ENCODE measurements around the gene SORL1. TPM values are rescaled to one million over a fixed set of nuclear protein-coding genes. Genes with fewer than 3 reads are reported as not detected.
"Not testable (repeated sequence)": the region's sequence is repeated elsewhere in the genome, so short reads cannot be mapped to it uniquely, and the experiment has no call there.

SORL1 gene
- polyA plus RNA-seq (2012; ENCODE audit: missing spikeins), result 61.4 TPM

- DNase-seq (ENCODE audit: insufficient read length) (peak; percentile 55), FAIRE-seq (peak; percentile 99)
- TF ChIP-seq POLR2AphosphoS5 (IDR thresholded peaks at IDR 0.05; ENCODE audit: low read depth, low read length) (0 out of 2 replicates have a peak, but pooled peaks have one; percentile 51), POLR2A (IDR thresholded peaks at IDR 0.05; ENCODE audit: low read depth, low read length) (peak; percentile 66; the same call in 1 of the 2 replicates), TAF1 (IDR thresholded peaks at IDR 0.05; ENCODE audit: borderline replicate concordance, low read depth, low read length) (peak; percentile 49)
Measured at GRCh38 chr11:121451986-121452608, at the start of gene SORL1. TSS of gene SORL1 (plus strand) at chr11:121452314. CDS start at chr11:121452332, 18 bp downstream.

- TF ChIP-seq POLR2A (IDR thresholded peaks at IDR 0.05; ENCODE audit: low read depth, low read length) (no peak), POLR2AphosphoS5 (IDR thresholded peaks at IDR 0.05; ENCODE audit: low read depth, low read length) (no peak), TAF1 (IDR thresholded peaks at IDR 0.05; ENCODE audit: borderline replicate concordance, low read depth, low read length) (no peak)
- FAIRE-seq (no peak), DNase-seq (ENCODE audit: insufficient read length) (no peak)
Measured at GRCh38 chr11:121405646-121406045, 46.5 kb upstream of the SORL1 start.

- FAIRE-seq, result peak; percentile 83
- TF ChIP-seq TAF1 (IDR thresholded peaks at IDR 0.05; ENCODE audit: borderline replicate concordance, low read depth, low read length), result no peak
- no peak for TF ChIP-seq POLR2A (IDR thresholded peaks at IDR 0.05; ENCODE audit: low read depth, low read length)
- no peak for TF ChIP-seq POLR2AphosphoS5 (IDR thresholded peaks at IDR 0.05; ENCODE audit: low read depth, low read length)
- DNase-seq (ENCODE audit: insufficient read length), result no peak
Measured at GRCh38 chr11:121406291-121406690, 45.8 kb upstream of the SORL1 start.

GRCh38 chr11:121408830-121409229 lies 43.3 kb upstream of the SORL1 start:
- no peak for DNase-seq (ENCODE audit: insufficient read length)
- TF ChIP-seq POLR2AphosphoS5 (IDR thresholded peaks at IDR 0.05; ENCODE audit: low read depth, low read length), result no peak
- TF ChIP-seq POLR2A (IDR thresholded peaks at IDR 0.05; ENCODE audit: low read depth, low read length), result no peak
- TF ChIP-seq TAF1 (IDR thresholded peaks at IDR 0.05; ENCODE audit: borderline replicate concordance, low read depth, low read length), result no peak
- peak; percentile 78 for FAIRE-seq

GRCh38 chr11:121410041-121410440 lies 42.1 kb upstream of the SORL1 start:
- DNase-seq (ENCODE audit: insufficient read length), result not testable (repeated sequence)
- FAIRE-seq, result peak; percentile 42

GRCh38 chr11:121411330-121411729 lies 40.8 kb upstream of the SORL1 start:
- DNase-seq (ENCODE audit: insufficient read length); FAIRE-seq: not testable (repeated sequence)

GRCh38 chr11:121412000-121412587 lies 40.0 kb upstream of the SORL1 start:
- DNase-seq (ENCODE audit: insufficient read length) (no peak), FAIRE-seq (no peak)
- TF ChIP-seq POLR2A (IDR thresholded peaks at IDR 0.05; ENCODE audit: low read depth, low read length), result no peak
- TF ChIP-seq TAF1 (IDR thresholded peaks at IDR 0.05; ENCODE audit: borderline replicate concordance, low read depth, low read length), result no peak
- no peak for TF ChIP-seq POLR2AphosphoS5 (IDR thresholded peaks at IDR 0.05; ENCODE audit: low read depth, low read length)

GRCh38 chr11:121412711-121413415 lies 39.3 kb upstream of the SORL1 start:
- TF ChIP-seq POLR2A (IDR thresholded peaks at IDR 0.05; ENCODE audit: low read depth, low read length) (no peak), TAF1 (IDR thresholded peaks at IDR 0.05; ENCODE audit: borderline replicate concordance, low read depth, low read length) (no peak), POLR2AphosphoS5 (IDR thresholded peaks at IDR 0.05; ENCODE audit: low read depth, low read length) (no peak)
- FAIRE-seq (no peak), DNase-seq (ENCODE audit: insufficient read length) (no peak)

GRCh38 chr11:121414141-121414913 lies 37.8 kb upstream of the SORL1 start:
- no peak for TF ChIP-seq TAF1 (IDR thresholded peaks at IDR 0.05; ENCODE audit: borderline replicate concordance, low read depth, low read length)
- no peak for TF ChIP-seq POLR2A (IDR thresholded peaks at IDR 0.05; ENCODE audit: low read depth, low read length)
- no peak for TF ChIP-seq POLR2AphosphoS5 (IDR thresholded peaks at IDR 0.05; ENCODE audit: low read depth, low read length)
- FAIRE-seq, result no peak
- DNase-seq (ENCODE audit: insufficient read length), result no peak

- no peak for DNase-seq (ENCODE audit: insufficient read length)
- no peak for TF ChIP-seq POLR2AphosphoS5 (IDR thresholded peaks at IDR 0.05; ENCODE audit: low read depth, low read length)
Measured at GRCh38 chr11:121415856-121416255, 36.3 kb upstream of the SORL1 start.

GRCh38 chr11:121417055-121417551 lies 35.0 kb upstream of the SORL1 start:
- TF ChIP-seq POLR2AphosphoS5 (IDR thresholded peaks at IDR 0.05; ENCODE audit: low read depth, low read length) (no peak), TAF1 (IDR thresholded peaks at IDR 0.05; ENCODE audit: borderline replicate concordance, low read depth, low read length) (no peak), POLR2A (IDR thresholded peaks at IDR 0.05; ENCODE audit: low read depth, low read length) (no peak)
- no peak for DNase-seq (ENCODE audit: insufficient read length)
- peak; percentile 97 for FAIRE-seq

More at GRCh38 chr11:121415856-121416255, 36.3 kb upstream of the SORL1 start:
- FAIRE-seq, result no peak
